ENCODE data around the gene SORCS3. TPM values are rescaled to one million over a fixed set of nuclear protein-coding genes. Genes with fewer than 3 reads are reported as not detected.

Gene SORCS3
- total RNA-seq, 3 donors from 2014 or later = 0.60 TPM; not detected in 2

GRCh38 chr10:104731192-104731591 lies 90.1 kb downstream of the SORCS3 start:
- intact Hi-C loops (cut with DNase I, micrococcal nuclease) = no loop called here
- H3K36me3 ChIP-seq (ENCODE audit: low read depth) = no peaks in the 10 kb centered on the region
- H3K4me3 ChIP-seq = no peak overlapping the region
- H3K4me1 ChIP-seq (ENCODE audit: low read depth) = no peaks in the 10 kb centered on the region
- DNase-seq (no peak), ATAC-seq (no peak)
- TF ChIP-seq CTCF (IDR thresholded peaks at IDR 0.05) = no peak
- H3K9me3 ChIP-seq = no peaks in the 10 kb centered on the region

GRCh38 chr10:104732222-104732621 lies 91.1 kb downstream of the SORCS3 start:
- no peak for TF ChIP-seq CTCF (IDR thresholded peaks at IDR 0.05)
- no peaks in the 10 kb centered on the region for H3K9me3 ChIP-seq
- ATAC-seq (no peak), DNase-seq (no peak)
- intact Hi-C loops (cut with DNase I, micrococcal nuclease) = no loop called here
- H3K36me3 ChIP-seq (ENCODE audit: low read depth) = no peaks in the 10 kb centered on the region
- no peak overlapping the region for H3K4me3 ChIP-seq
- H3K4me1 ChIP-seq (ENCODE audit: low read depth) = no peaks in the 10 kb centered on the region

GRCh38 chr10:104734433-104734832 lies 93.3 kb downstream of the SORCS3 start:
- ATAC-seq = no peak
- no peaks in the 10 kb centered on the region for H3K9me3 ChIP-seq
- no peaks in the 10 kb centered on the region for H3K4me1 ChIP-seq (ENCODE audit: low read depth)
- no peak overlapping the region for H3K4me3 ChIP-seq
- intact Hi-C loops (cut with DNase I, micrococcal nuclease) = no loop called here
- DNase-seq = no peak
- TF ChIP-seq CTCF (IDR thresholded peaks at IDR 0.05) = no peak
- no peaks in the 10 kb centered on the region for H3K36me3 ChIP-seq (ENCODE audit: low read depth)

GRCh38 chr10:104735036-104735756 lies 94.1 kb downstream of the SORCS3 start:
- no peak for ATAC-seq
- no peaks in the 10 kb centered on the region for H3K36me3 ChIP-seq (ENCODE audit: low read depth)
- no peaks in the 10 kb centered on the region for H3K9me3 ChIP-seq
- no peak overlapping the region for H3K4me3 ChIP-seq
- DNase-seq = no peak
- no peak for TF ChIP-seq CTCF (IDR thresholded peaks at IDR 0.05)
- intact Hi-C loops (cut with DNase I, micrococcal nuclease) = no loop called here
- no peaks in the 10 kb centered on the region for H3K4me1 ChIP-seq (ENCODE audit: low read depth)

- H3K4me3 ChIP-seq = no peak overlapping the region
- no peak for DNase-seq
Measured at GRCh38 chr10:104735757-104736391, 94.8 kb downstream of the SORCS3 start.

More at GRCh38 chr10:104735757-104736391, 94.8 kb downstream of the SORCS3 start:
- H3K36me3 ChIP-seq (ENCODE audit: low read depth) = no peaks in the 10 kb centered on the region
- no peaks in the 10 kb centered on the region for H3K9me3 ChIP-seq
- intact Hi-C loops (cut with DNase I, micrococcal nuclease) = no loop called here
- no peak for TF ChIP-seq CTCF (IDR thresholded peaks at IDR 0.05)
- no peaks in the 10 kb centered on the region for H3K4me1 ChIP-seq (ENCODE audit: low read depth)
- ATAC-seq = no peak
